Lung (tissue), 12 donors: ENCODE data around the gene MRO. TPM values are rescaled to one million over a fixed set of nuclear protein-coding genes. Genes with fewer than 3 reads are reported as not detected.
A peak's percentile ranks its signal among the peaks of the same experiment; 100 is the strongest.

ENCODE experiments used
- ATAC-seq: fragments of 200-7000 bp; cut with Tn5 transposase; one replicate; pipeline ENCODE4 v1.9.1; 2020; ENCODE audit warnings: moderate number of reproducible peaks; ENCODE audit not compliant: insufficient read depth, low FRiP score
- DNase-seq, 3 donors: peaks; one replicate each; pipeline ENCODE4 v3.0.0-alpha.2; 2013 to 2017
- H3K27ac ChIP-seq, 2 donors: one replicate each; pipeline ENCODE4 v1.5.1; 2013; ENCODE audit warnings: mild to moderate bottlenecking in 2 of 2, moderate library complexity in 2 of 2, control low read depth in 1 of 2, inconsistent platforms in 1 of 2, low read depth in 1 of 2, low read length in 1 of 2
- H3K27me3 ChIP-seq, 3 donors: one replicate each; pipeline ENCODE4 v1.5.1; 2013; ENCODE audit warnings: low read length in 2 of 3; ENCODE audit not compliant: control insufficient read depth in 3 of 3, insufficient read depth in 3 of 3
- H3K36me3 ChIP-seq, 4 donors: one replicate each; pipeline ENCODE4 v1.5.1; 2013; ENCODE audit warnings: low read length in 4 of 4, mild to moderate bottlenecking in 1 of 4, moderate library complexity in 1 of 4; ENCODE audit not compliant: control insufficient read depth in 4 of 4, insufficient read depth in 4 of 4
- H3K4me1 ChIP-seq, 5 donors: one replicate each; pipeline ENCODE4 v1.5.1; 2013; ENCODE audit warnings: low read length in 5 of 5, mild to moderate bottlenecking in 2 of 5, moderate library complexity in 1 of 5; ENCODE audit not compliant: control insufficient read depth in 5 of 5, insufficient read depth in 5 of 5
- H3K4me3 ChIP-seq: one replicate; pipeline ENCODE4 v1.5.1; 2013; ENCODE audit warnings: mild to moderate bottlenecking, control low read depth, moderate library complexity
- H3K9ac ChIP-seq, 2 donors: one replicate each; pipeline ENCODE4 v1.5.1; 2013; ENCODE audit warnings: low read length in 2 of 2, control low read depth in 1 of 2; ENCODE audit not compliant: insufficient read depth in 1 of 2
- H3K9me3 ChIP-seq, 4 donors: one replicate each; pipeline ENCODE4 v1.5.1; 2013; ENCODE audit warnings: low read length in 3 of 4, mild to moderate bottlenecking in 1 of 4, moderate library complexity in 1 of 4; ENCODE audit not compliant: control insufficient read depth in 4 of 4, insufficient read depth in 3 of 4
- CTCF ChIP-seq: IDR thresholded peaks from 2 replicates; pipeline ENCODE4 v1.5.1; 2012; ENCODE audit warnings: mild to moderate bottlenecking; ENCODE audit errors: control extremely low read depth, extremely low read depth
- WGBS, 2 donors: extraction: QIAGEN DNeasy Blood & Tissue Kit; methylation state at CpG; one replicate each; pipeline ENCODE4 v1.1.7; 2013; 5-methylcytosine and 5-hydroxymethylcytosine counted together
- polyA plus RNA-seq, 2 donors: library from polyadenylated mRNA; stranded (reverse); fragments of 200-250 nt; gene quantifications; one replicate each; pipeline ENCODE4 v1.2.1, GENCODE V29; 2013
- total RNA-seq, 2 donors: library from RNA; depleted of rRNA in 1 of 2; stranded (reverse); fragments of >200 nt in 1 of 2; gene quantifications; one replicate each; pipeline ENCODE4 v1.2.1, GENCODE V29; 2014 to 2021
- donor health status: control.
- donor health status: control.
- donor health status: Bipolar disorder and iron deficiency.
- donor health status: healthy.
- donor health status: DM: yes; HTN: yes; CAD: no.

MRO gene
- total and polyA plus RNA-seq, 4 donors, result 0.05 to 0.71 (median 0.22) TPM

- 95 to 98% methylated on average over 2 of the region's 2 CpGs for WGBS, 2 donors
- ATAC-seq, result no peak
- no peaks in the 10 kb centered on the region for H3K9me3 ChIP-seq
These were observed 5.8 kb upstream of the MRO start for GRCh38 chr18:50825621-50826020.

GRCh38 chr18:50822756-50823155 is 2.9 kb upstream of the MRO start:
- no peaks in the 10 kb centered on the region for H3K9me3 ChIP-seq
- no peak for DNase-seq
- no peak for ATAC-seq
- H3K27me3 ChIP-seq, result peaks cover 0 to 2% (median 0%) of the 10 kb centered on the region in 3 donors
- H3K4me3 ChIP-seq, result no peak overlapping the region
- no peak overlapping the region for H3K27ac ChIP-seq
- TF ChIP-seq CTCF, result no peak
- WGBS, 2 donors, result 95 to 97% methylated on average over 10 of the region's 10 CpGs
- no peaks in the 10 kb centered on the region for H3K36me3 ChIP-seq
- H3K4me1 ChIP-seq, result peaks cover 2 to 18% (median 4%) of the 10 kb centered on the region in 5 donors
- H3K9ac ChIP-seq, result no peak overlapping the region

More at GRCh38 chr18:50825621-50826020, 5.8 kb upstream of the MRO start:
- no peaks in the 10 kb centered on the region for H3K27me3 ChIP-seq
- H3K36me3 ChIP-seq, result no peaks in the 10 kb centered on the region
- no peak overlapping the region for H3K4me3 ChIP-seq
- no peak for TF ChIP-seq CTCF
- H3K27ac ChIP-seq, result no peak overlapping the region
- no peak for DNase-seq
- H3K4me1 ChIP-seq, result peaks cover 0 to 2% (median 0%) of the 10 kb centered on the region in 5 donors
- no peak overlapping the region for H3K9ac ChIP-seq

GRCh38 chr18:50820901-50821520 is 1.2 kb upstream of the MRO start:
- Histone ChIP-seq H3K4me3 (no peak overlapping the region), H3K9me3 (no peaks in the 10 kb centered on the region), H3K27me3 (peaks cover 0 to 2% (median 0%) of the 10 kb centered on the region in 3 donors), H3K9ac (no peak overlapping the region), H3K36me3 (no peaks in the 10 kb centered on the region), H3K4me1 (peaks cover 2 to 23% (median 4%) of the 10 kb centered on the region in 5 donors), H3K27ac (peak overlapping the region in 1 of 2 donors; percentile 1)
- WGBS, 2 donors, result 61 to 67% methylated on average over 5 of the region's 5 CpGs
- ATAC-seq (no peak), DNase-seq (no peak)
- TF ChIP-seq CTCF, result no peak
